Measurements from ENCODE around the gene INPP5F. TPM values are rescaled to one million over a fixed set of nuclear protein-coding genes. Genes with fewer than 3 reads are reported as not detected.
A peak's percentile ranks its signal among the peaks of the same experiment; 100 is the strongest.
"Not testable (repeated sequence)": the region's sequence is repeated elsewhere in the genome, so short reads cannot be mapped to it uniquely, and the experiment has no call there.

INPP5F gene
- total RNA-seq, 1 experiment from 2014 or later: 7.9 TPM

DNA sequence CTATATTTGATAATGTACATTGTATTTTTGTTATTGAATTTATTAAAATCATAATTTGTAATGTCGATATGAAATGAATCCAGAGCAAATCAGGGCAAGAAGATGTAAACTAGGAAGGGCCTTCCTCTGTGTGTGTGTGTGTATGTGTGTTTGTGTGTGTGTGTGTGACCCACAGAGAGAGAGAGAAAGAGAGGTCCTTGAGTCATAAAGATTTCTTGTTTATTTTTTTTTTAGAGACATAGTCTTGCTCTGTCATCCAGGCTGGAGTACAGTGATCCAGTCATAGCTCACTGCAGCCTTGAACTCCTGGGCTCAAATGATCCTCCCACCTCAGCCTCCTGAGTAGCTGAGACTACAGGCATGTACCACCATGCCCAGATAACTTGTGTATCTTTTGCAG is 50.7 kb downstream of the INPP5F start:
- peak; percentile 11 for DNase-seq (ENCODE audit: low read depth)

DNA sequence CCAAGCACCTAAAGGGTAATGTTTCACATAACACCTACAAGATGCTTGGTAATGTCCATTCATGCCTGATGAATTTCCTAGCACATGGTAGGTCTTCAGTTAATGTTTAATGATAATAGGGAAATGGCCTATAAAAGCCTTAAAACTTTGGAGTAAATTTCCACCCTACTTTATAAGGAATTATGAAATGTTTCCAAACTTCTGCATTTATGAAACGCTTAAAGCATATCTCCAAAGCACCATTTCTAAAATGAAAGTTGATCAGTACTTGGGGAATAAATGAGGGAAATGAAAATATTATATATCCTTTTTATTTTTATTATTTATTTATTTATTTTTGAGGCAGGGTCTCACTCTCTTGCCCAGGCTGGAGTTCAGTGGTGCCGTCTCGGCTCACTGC is 51.8 kb downstream of the INPP5F start:
- no peak for DNase-seq (ENCODE audit: low read depth)

DNA sequence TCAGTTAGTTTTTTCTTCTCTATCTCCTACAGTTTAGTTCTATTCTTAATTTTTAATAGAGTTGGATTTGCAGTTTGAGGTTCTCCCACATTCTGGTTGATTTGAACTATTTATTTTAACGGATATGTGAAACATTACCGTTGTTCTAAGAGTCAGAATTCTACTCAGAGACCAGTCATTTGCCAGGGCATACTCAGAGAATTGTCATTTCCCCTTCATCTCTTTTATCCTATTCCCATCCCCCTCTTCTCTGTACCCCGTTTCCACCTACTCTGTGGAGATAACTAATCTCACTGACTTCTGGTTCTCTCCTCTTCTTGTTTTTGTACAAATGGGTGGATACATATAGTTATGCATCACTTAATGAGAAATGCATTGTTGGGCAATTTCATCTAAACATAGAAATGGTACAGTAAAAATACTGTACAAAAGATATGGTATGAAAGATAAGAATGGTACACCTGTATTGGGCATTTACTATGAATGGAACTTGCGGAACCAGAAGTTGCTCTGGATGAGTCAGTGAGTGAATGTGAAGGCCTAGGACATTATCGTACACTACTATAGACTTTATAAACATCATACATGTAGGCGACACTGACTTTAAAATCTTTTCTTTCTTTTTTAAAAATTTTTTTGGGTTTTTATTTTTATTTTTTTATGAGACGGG is 53.1 kb downstream of the INPP5F start:
- DNase-seq (ENCODE audit: low read depth): no peak

DNA sequence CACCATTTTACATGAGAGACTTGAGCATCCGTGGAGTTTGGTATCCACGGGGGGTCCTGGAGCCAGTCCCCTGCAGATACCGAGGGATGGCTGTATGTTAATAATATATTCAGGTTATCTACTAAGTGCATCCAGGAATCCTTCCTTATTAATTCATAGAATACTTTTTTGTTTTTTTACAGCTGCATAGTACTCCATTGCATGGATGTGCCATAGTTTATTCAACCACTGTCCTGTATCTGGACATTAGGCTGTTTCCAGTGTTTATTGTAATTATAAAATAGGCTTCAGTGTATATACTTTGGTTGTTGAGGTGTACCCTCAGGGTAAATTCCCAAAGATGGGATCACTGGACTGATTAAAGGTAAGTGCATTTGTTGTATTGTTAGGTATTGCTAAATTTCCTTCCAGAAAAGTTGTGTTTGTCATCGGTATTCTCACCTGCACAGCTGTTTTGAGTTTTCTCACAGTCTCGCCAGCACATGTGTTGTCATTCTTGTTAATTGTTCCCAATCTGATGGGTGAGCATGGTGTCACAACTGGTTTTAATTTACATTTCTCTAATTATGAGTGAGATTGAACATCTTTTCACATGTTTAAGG is 55.1 kb downstream of the INPP5F start:
- DNase-seq (ENCODE audit: low read depth): no peak

GRCh38 chr10:119781498-119781897 is 55.6 kb downstream of the INPP5F start:
- no peak for DNase-seq (ENCODE audit: low read depth)

DNA sequence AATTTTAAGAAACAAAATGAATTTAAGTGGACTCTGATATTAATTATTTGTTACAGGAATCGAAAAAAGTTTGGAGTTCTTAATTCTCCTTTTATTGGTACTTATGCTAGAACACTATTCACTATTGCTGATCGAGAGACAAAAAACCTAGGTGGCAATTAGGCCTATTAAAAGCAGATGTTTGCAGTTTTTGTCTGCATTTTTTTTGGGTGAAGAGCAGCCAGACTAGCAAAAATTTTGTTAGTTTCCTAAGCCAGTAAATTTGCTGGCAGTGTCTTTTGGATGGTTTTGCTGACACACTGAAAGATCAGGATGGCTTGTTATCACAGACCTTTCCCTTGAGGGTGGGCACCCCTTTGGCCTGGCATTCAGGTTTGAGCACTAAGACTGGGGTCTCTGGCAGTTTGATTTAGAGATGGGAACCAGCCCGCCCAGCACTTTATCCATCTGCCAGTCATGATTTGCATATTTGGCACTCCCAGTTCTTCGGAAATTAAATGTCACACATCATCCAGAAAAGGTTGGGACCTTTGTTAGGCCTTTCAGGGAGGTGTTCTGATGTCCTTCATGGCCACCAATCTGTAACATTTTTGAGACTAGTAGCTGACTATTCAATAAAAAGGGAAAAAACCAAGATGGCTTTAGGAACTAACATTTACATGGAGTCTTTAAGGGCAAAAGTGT is 57.3 kb downstream of the INPP5F start:
- no peak for DNase-seq (ENCODE audit: low read depth)

- DNase-seq (ENCODE audit: low read depth): no peak
Measured at GRCh38 chr10:119783665-119784027, 57.8 kb downstream of the INPP5F start.

DNA sequence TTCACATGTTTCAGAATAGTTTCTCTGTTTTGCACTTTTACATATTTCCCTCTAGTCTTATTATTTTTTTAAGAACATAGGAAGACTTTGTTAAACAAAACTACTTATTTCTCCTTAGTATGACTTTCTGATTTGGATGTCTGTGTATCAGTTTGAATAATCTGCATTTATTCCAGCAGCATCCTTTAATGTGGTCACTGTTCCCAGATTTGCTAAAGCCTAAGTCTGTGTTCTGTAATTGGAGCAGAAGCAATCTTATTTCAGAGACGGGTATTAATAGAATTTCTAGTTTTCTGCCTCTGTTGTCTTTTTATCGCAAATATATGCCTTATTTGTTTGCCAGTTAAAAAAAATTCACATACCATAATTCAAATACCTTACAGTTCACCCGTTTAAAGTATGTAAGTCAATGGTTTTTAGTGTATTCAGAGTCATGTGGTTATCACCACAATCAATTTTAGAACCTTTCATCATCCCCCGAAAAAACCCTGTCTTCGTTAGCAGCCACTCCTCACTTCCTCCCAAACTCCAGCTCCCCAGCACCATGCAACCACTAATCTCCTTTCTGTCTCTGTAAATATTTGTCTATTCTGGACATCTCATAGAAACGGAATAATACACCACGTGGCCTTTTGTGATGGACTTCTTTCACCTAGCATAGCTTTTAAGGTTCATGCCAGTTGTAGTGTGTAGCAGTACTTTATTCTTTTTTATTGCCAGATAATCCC is 58.7 kb downstream of the INPP5F start:
- peak; percentile 50 for DNase-seq (ENCODE audit: low read depth)

DNA sequence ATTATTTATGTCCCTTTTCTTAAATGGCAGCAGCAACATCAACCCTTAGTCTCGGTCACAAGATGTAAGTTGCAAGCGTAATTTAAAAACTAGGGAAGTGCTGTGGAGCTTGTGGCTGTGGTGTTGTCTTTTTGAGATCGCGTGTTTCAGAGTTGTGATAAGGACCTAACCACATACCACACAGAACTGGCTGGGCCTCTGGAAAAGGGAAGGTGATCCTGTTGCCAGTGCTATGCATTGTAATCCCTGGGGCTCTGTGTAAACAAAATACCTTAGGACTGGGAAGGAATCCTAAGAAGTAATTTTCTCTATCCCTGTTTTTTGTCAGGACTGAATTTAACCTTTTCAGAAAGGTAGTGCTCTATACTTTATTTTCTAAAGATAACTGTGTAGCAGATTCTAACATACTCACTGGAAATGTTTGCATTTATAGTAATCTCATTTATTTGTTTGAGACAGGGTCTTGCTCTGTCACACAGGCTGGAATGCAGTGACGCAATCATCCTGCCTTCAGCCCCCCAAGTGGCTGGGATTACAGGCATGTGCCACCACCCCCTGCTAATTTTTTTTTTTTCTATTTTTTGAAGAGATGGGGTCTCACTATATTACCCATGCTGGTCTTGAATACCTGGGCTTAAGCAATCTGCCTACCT is 60.4 kb downstream of the INPP5F start:
- DNase-seq (ENCODE audit: low read depth): peak; percentile 84

- DNase-seq (ENCODE audit: low read depth): not testable (repeated sequence)
Measured at GRCh38 chr10:119795101-119795500, 69.3 kb downstream of the INPP5F start.

DNA sequence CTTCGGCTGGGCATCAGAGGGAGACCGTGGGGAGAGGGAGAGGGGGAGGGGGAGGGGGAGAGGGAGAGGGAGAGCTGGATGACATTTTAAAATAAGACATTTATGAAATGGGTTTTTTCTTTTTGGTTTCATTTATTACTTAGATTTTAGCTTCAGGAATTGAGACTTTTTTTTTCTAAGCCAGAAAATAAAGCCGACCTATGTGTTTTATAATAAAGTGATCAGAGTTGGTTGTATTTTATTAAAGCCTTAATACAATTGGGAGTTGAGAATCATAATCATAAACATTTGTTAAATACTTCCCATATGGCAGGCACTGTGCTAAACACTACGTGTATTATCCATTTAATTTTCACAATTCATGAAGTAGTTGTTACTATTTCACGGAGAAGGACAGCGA is 70.2 kb downstream of the INPP5F start:
- DNase-seq (ENCODE audit: low read depth): no peak

- DNase-seq (ENCODE audit: low read depth): no peak
Measured at GRCh38 chr10:119801176-119801575, 75.3 kb downstream of the INPP5F start.

- DNase-seq (ENCODE audit: low read depth): no peak
Measured at GRCh38 chr10:119801998-119802538, 76.2 kb downstream of the INPP5F start.

GRCh38 chr10:119803264-119803663 is 77.4 kb downstream of the INPP5F start:
- DNase-seq (ENCODE audit: low read depth): peak; percentile 33

- no peak for DNase-seq (ENCODE audit: low read depth)
Measured at GRCh38 chr10:119805702-119806230, 79.9 kb downstream of the INPP5F start.

DNA sequence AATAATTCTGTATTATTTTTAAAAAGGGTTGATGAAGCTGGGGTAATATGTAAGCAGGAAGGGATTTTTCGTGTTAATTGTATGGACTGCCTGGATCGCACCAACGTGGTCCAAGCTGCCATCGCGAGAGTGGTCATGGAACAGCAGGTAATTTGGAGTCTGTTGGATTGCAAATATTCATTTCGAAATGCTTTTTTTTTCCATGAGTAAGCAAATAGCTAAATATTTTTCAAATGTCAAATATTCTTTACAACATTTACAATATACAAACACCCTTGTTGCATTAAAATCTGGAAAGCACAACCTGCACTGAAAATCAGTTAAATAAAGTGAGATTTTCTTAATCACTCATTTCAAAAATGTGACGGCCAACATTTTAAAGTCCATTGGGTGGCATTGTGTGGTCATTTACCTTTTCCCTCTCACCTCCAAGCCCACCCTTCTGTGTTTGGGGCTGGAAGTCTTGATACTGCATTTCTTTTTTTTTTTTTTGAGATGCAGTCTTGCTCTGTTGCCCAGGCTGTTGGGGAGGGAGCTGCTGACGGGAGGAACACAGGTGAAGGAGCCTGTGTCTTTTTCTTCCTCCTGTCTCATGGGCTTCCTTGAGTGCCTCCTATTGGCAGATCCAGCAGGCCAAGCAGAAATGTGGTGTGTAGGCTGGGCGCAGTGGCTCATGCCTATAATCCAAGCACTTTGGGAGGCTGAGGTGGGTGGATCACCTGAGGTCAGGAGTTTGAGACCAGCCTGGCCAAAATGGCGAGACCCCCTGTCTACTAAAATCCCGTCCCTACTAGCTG is 80.7 kb downstream of the INPP5F start:
- DNase-seq (ENCODE audit: low read depth): no peak

DNA sequence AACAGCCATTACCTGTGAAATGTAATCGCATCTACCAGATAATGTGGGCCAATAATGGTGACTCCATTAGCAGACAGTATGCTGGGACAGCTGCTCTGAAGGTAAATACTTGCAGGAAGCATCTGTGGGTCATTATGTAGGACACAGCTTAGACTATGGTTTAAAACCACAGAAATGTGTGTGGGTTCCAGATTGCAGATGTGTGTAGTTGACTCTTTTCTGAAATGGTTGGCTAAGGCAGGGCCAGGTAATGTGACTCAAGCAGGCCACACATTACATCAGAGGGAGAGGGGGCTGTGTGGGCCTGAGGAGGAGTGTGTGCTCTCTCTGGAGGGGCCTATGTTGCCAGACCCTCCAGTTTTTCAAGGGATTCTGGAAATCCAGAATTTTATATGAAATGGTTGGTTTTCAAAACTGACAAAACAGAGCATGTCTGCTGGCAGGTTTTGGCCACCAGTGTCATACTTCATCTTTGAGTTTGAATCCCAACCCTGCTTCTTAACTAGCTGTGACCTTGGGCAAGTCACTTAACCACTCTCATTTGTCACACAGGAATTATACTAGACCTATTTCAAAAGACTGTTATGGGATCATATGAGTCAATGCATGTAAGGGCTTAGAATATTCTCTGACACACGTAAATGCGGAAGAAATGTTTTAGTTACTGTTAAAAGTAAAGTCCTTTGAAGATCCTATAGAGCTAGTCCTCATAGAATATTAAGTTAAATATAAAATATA is 82.3 kb downstream of the INPP5F start:
- peak; percentile 68 for DNase-seq (ENCODE audit: low read depth)

- DNase-seq (ENCODE audit: low read depth): no peak
Measured at GRCh38 chr10:119811122-119811521, 85.3 kb downstream of the INPP5F start.

- no peak for DNase-seq (ENCODE audit: low read depth)
Measured at GRCh38 chr10:119812684-119813083, 86.8 kb downstream of the INPP5F start.

DNA sequence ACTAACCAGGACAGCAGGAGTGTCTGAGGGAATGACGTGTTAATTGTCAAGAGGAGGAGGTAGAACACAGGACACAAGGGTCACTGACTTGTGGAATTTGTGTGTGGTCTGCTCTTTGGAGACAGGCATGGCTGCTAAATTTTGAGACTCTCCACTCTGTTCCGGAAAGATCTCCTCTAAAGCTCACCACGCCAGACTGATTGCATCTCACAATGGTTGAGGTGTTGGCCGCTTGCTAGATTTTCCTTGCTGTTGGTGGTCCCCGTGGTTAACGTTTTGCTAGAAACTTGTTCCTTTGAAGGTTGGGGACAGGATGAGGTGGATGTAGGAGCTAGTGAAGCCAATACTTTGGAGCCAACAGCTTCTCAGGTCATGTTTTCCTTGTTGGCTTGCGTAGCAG is 89.8 kb downstream of the INPP5F start:
- no peak for DNase-seq (ENCODE audit: low read depth)
